HepG2 (cell line): ENCODE results near the gene CIAO3. TPM values are rescaled to one million over a fixed set of nuclear protein-coding genes. Genes with fewer than 3 reads are reported as not detected.

Experiments
- CENPX ChIP-seq: sonication (generic); formaldehyde crosslinking; IDR thresholded peaks from 2 replicates; pipeline ENCODE4 v1.9.0; 2021; ENCODE audit warnings: mild to moderate bottlenecking, missing genetic modification reagents, moderate library complexity
- HDAC1 ChIP-seq: sonication (generic); formaldehyde crosslinking; IDR thresholded peaks from 2 replicates; pipeline ENCODE4 v1.5.1; 2020; ENCODE audit warnings: mild to moderate bottlenecking, missing genetic modification reagents
- HNRNPH1 ChIP-seq: fragments of 200-400 bp; formaldehyde crosslinking; optimal IDR thresholded peaks from 2 replicates; pipeline ENCODE3; 2017; ENCODE audit warnings: mild to moderate bottlenecking, low read depth, low read length
- JUNB ChIP-seq: sonication (generic); formaldehyde crosslinking; IDR thresholded peaks from 2 replicates; pipeline ENCODE4 v1.8.0; 2022; ENCODE audit warnings: missing genetic modification reagents, mild to moderate bottlenecking, borderline replicate concordance
- MED13 ChIP-seq: sonication (generic); formaldehyde crosslinking; IDR thresholded peaks from 2 replicates; pipeline ENCODE4 v1.5.0; 2020; ENCODE audit warnings: missing genetic modification reagents
- MIER3 ChIP-seq: IDR thresholded peaks from 2 replicates; pipeline ENCODE4 v1.6.1; 2016; ENCODE audit warnings: missing compliant biosample characterization, borderline replicate concordance
- MYC ChIP-seq: sonication (generic); formaldehyde crosslinking; IDR thresholded peaks from 2 replicates; pipeline ENCODE4 v1.9.0; 2021; ENCODE audit warnings: missing genetic modification reagents, borderline replicate concordance
- NKX3-1 ChIP-seq: sonication (generic); formaldehyde crosslinking; IDR thresholded peaks from 2 replicates; pipeline ENCODE4 v1.5.0; 2020; ENCODE audit warnings: missing genetic modification reagents
- NR2F6 ChIP-seq, 2 experiments: IDR thresholded peaks; 2 replicates each; pipeline ENCODE4 v1.6.1; 2016; ENCODE audit warnings: antibody characterized with exemption in 1 of 2, mild to moderate bottlenecking in 1 of 2
- PAF1 ChIP-seq: IDR thresholded peaks from 2 replicates; pipeline ENCODE4 v1.6.1; 2016; ENCODE audit warnings: missing genetic modification reagents, missing compliant biosample characterization
- SOX13 ChIP-seq, 3 experiments: fragments of 450-650 bp in 1 of 3; sonication (generic) in 1 of 3; formaldehyde crosslinking in 1 of 3; IDR thresholded peaks in 2 of 3; conservative IDR thresholded peaks in 1 of 3; 2 replicates each; pipeline versions ENCODE4 v1.5.0 to v1.6.1; 2016 to 2020; ENCODE audit warnings: antibody characterized with exemption in 1 of 3, mild to moderate bottlenecking in 1 of 3, missing compliant biosample characterization in 1 of 3, missing genetic modification reagents in 1 of 3, moderate library complexity in 1 of 3
- ZFP41 ChIP-seq: sonication (generic); formaldehyde crosslinking; IDR thresholded peaks from 2 replicates; pipeline ENCODE4 v1.4.0; 2020; ENCODE audit warnings: mild to moderate bottlenecking, missing genetic modification reagents, borderline replicate concordance
- ZNF296 ChIP-seq: sonication (generic); formaldehyde crosslinking; conservative IDR thresholded peaks from 2 replicates; pipeline ENCODE4 v1.5.0; 2020; ENCODE audit warnings: mild to moderate bottlenecking, missing genetic modification reagents
- ZNF383 ChIP-seq: sonication (generic); formaldehyde crosslinking; IDR thresholded peaks from 2 replicates; pipeline ENCODE4 v1.4.0; 2020; ENCODE audit warnings: missing genetic modification reagents, mild to moderate bottlenecking, borderline replicate concordance
- ZNF589 ChIP-seq: sonication (generic); formaldehyde crosslinking; conservative IDR thresholded peaks from 2 replicates; pipeline ENCODE4 v1.8.0; 2022; ENCODE audit warnings: mild to moderate bottlenecking, moderate library complexity, missing genetic modification reagents
- ZNF768 ChIP-seq: sonication (generic); formaldehyde crosslinking; IDR thresholded peaks from 2 replicates; pipeline ENCODE4 v1.4.0; 2020; ENCODE audit warnings: missing genetic modification reagents
- polyA plus RNA-seq, 8 experiments: library from polyadenylated mRNA; depleted of rRNA in 3 of 8; stranded (reverse) in 7 of 8; unstranded in 1 of 8; fragments of >200 nt; fragmentation: Illumina TruSeq in 4 of 8; extraction: Trizol in 4 of 8; gene quantifications; 2 replicates each; pipeline versions ENCODE4 v1.2.1 to v1.2.3, GENCODE V29; 2011 to 2016; ENCODE audit warnings: low read depth in 4 of 8, missing spikeins in 1 of 8, mixed read lengths in 1 of 8; ENCODE audit not compliant: insufficient read depth in 1 of 8
- total RNA-seq, 5 experiments: library from RNA; depleted of rRNA; stranded (reverse); fragments of >200 nt; fragmentation: Illumina TruSeq; extraction: Trizol; gene quantifications; 2 replicates each; pipeline ENCODE4 v1.2.3, GENCODE V29; 2016; ENCODE audit warnings: low read depth in 1 of 5
- TF ChIP-seq, protein P1 (sequence below): sonication (generic); formaldehyde crosslinking; IDR thresholded peaks from 2 replicates; pipeline ENCODE4 v1.8.0; 2022; ENCODE audit warnings: missing genetic modification reagents, mild to moderate bottlenecking, inconsistent platforms, borderline replicate concordance
- TF ChIP-seq, protein P2 (sequence below): sonication (generic); formaldehyde crosslinking; IDR thresholded peaks from 2 replicates; pipeline ENCODE4 v1.4.0; 2020; ENCODE audit warnings: mild to moderate bottlenecking, missing genetic modification reagents
- TF ChIP-seq, protein P3 (sequence below): sonication (generic); formaldehyde crosslinking; IDR thresholded peaks from 2 replicates; pipeline ENCODE4 v1.5.1; 2020; ENCODE audit warnings: missing genetic modification reagents, mild to moderate bottlenecking, borderline replicate concordance
- TF ChIP-seq, protein P4 (sequence below): sonication (generic); formaldehyde crosslinking; IDR thresholded peaks from 2 replicates; pipeline ENCODE4 v1.5.1; 2020; ENCODE audit warnings: missing genetic modification reagents, mild to moderate bottlenecking, borderline replicate concordance
- TF ChIP-seq, protein P5 (sequence below): sonication (generic); formaldehyde crosslinking; IDR thresholded peaks from 2 replicates; pipeline ENCODE4 v1.5.0; 2020; ENCODE audit warnings: mild to moderate bottlenecking, missing genetic modification reagents, moderate library complexity

Gene CIAO3
- total and polyA plus RNA-seq, 2 of the 13 experiments (the other 11 are each of a cell fraction or from before 2014, with no cell fraction given): 21.7 to 25.0 TPM

DNA sequence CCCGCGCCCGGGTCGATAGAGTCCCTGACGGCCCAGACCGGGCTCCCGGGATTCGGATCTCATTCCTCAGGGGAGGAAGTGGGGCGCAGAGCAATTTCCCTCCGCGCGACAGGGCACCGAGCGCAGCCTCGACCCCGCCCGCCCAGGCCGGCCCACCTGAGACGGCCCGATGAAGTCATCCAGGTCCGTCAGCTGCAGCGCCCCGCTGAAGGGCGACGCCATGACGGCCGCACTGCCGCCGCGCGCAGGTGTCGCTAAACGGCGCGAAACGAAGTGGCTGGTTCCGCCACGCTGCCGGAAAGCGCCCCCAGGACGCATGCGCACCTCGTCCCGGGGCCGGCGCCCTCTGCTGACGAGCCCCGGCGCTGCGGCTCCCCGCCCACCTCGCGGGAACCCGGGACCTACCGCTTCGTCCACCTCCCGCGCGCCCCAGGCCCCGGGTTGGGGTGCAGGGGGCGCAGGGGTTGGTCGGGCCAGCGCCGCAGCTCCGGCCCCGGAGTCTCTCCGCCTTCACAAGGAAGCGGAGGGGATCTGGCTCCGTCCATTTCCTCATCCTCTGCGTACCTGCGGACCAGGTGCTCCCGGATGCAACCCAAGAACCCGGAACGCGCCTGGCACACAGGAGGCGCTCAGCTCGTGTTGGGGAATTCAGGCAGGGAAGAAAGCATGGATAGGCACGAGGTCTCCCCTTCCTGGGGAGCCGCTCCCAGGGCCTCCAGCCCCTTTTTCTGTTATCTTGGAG, at the start of gene CIAO3 (continued):
- TF ChIP-seq, protein P1, sequence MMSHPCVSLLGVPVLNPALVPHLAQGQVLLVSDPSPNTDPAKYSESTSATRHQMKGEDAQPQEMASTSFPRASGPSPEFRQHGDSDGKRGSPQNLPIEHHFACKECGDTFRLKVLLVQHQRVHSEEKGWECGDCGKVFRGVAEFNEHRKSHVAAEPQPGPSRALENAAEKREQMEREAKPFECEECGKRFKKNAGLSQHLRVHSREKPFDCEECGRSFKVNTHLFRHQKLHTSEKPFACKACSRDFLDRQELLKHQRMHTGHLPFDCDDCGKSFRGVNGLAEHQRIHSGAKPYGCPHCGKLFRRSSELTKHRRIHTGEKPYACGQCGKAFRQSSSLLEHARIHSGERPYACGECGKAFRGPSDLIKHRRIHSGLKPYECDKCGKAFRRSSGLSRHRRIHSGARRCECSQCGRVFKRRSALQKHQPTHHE (CRISPR knock-in tag): no peak; the same call in 1 of the 2 replicates
- TF ChIP-seq CENPX (CRISPR knock-in tag) (no peak), MED13 (CRISPR knock-in tag) (no peak), SOX13 (IDR thresholded peaks at IDR 0.05) (no peak), SOX13 (CRISPR knock-in tag; conservative IDR thresholded peaks at IDR 0.05 in 1 of 2, IDR thresholded peaks at IDR 0.05 in 1 of 2) (peak in 1 of 2 experiments; percentile 6; a peak in 1 of 4 replicates), PAF1 (CRISPR knock-in tag) (no peak), NKX3-1 (CRISPR knock-in tag) (no peak), ZNF383 (CRISPR knock-in tag) (0 out of 2 replicates have a peak, but pooled peaks have one; percentile 68), ZNF768 (CRISPR knock-in tag) (peak; percentile 55; the same call in 1 of the 2 replicates), NR2F6 (IDR thresholded peaks at IDR 0.05) (no peak), NR2F6 (CRISPR knock-in tag; IDR thresholded peaks at IDR 0.05) (peak; percentile 58; the same call in 1 of the 2 replicates), MIER3 (peak; percentile 55; the same call in 1 of the 2 replicates), HDAC1 (peak; percentile 97), ZNF589 (CRISPR knock-in tag) (no peak), JUNB (CRISPR knock-in tag) (peak; percentile 30; the same call in 1 of the 2 replicates), MYC (peak; percentile 83), HNRNPH1 (no peak), ZFP41 (CRISPR knock-in tag) (no peak), ZNF296 (CRISPR knock-in tag) (no peak)
- TF ChIP-seq, protein P2, sequence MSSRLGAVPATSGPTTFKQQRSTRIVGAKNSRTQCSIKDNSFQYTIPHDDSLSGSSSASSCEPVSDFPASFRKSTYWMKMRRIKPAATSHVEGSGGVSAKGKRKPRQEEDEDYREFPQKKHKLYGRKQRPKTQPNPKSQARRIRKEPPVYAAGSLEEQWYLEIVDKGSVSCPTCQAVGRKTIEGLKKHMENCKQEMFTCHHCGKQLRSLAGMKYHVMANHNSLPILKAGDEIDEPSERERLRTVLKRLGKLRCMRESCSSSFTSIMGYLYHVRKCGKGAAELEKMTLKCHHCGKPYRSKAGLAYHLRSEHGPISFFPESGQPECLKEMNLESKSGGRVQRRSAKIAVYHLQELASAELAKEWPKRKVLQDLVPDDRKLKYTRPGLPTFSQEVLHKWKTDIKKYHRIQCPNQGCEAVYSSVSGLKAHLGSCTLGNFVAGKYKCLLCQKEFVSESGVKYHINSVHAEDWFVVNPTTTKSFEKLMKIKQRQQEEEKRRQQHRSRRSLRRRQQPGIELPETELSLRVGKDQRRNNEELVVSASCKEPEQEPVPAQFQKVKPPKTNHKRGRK (CRISPR knock-in tag): no peak
- TF ChIP-seq, protein P3, sequence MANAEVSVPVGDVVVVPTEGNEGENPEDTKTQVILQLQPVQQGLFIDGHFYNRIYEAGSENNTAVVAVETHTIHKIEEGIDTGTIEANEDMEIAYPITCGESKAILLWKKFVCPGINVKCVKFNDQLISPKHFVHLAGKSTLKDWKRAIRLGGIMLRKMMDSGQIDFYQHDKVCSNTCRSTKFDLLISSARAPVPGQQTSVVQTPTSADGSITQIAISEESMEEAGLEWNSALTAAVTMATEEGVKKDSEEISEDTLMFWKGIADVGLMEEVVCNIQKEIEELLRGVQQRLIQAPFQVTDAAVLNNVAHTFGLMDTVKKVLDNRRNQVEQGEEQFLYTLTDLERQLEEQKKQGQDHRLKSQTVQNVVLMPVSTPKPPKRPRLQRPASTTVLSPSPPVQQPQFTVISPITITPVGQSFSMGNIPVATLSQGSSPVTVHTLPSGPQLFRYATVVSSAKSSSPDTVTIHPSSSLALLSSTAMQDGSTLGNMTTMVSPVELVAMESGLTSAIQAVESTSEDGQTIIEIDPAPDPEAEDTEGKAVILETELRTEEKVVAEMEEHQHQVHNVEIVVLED: peak; percentile 95
- TF ChIP-seq, protein P4, sequence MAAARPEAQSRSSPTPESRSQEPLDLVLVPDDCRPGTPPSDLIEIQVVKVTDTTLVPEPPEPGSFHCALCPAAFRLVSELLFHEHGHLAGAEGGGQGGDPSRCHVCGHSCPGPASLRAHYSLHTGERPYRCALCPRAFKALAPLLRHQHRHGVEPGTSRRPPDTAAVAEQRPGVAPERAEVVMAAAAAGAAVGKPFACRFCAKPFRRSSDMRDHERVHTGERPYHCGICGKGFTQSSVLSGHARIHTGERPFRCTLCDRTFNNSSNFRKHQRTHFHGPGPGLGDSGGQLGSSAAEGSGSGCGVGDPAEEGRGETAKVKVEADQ (CRISPR knock-in tag): peak; percentile 95
- TF ChIP-seq, protein P5, sequence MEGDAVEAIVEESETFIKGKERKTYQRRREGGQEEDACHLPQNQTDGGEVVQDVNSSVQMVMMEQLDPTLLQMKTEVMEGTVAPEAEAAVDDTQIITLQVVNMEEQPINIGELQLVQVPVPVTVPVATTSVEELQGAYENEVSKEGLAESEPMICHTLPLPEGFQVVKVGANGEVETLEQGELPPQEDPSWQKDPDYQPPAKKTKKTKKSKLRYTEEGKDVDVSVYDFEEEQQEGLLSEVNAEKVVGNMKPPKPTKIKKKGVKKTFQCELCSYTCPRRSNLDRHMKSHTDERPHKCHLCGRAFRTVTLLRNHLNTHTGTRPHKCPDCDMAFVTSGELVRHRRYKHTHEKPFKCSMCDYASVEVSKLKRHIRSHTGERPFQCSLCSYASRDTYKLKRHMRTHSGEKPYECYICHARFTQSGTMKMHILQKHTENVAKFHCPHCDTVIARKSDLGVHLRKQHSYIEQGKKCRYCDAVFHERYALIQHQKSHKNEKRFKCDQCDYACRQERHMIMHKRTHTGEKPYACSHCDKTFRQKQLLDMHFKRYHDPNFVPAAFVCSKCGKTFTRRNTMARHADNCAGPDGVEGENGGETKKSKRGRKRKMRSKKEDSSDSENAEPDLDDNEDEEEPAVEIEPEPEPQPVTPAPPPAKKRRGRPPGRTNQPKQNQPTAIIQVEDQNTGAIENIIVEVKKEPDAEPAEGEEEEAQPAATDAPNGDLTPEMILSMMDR (CRISPR knock-in tag): peak; percentile 94
